Fibroblast of skin of back (primary cell): ENCODE results near the gene OSBPL8.
A peak's percentile ranks its signal among the peaks of the same experiment; 100 is the strongest.
"Not testable (repeated sequence)": the region's sequence is repeated elsewhere in the genome, so short reads cannot be mapped to it uniquely, and the experiment has no call there.

ENCODE experiments used
- DNase-seq: peaks from one replicate; pipeline ENCODE4 v3.0.0-alpha.2; 2013

The OSBPL8 gene

DNA sequence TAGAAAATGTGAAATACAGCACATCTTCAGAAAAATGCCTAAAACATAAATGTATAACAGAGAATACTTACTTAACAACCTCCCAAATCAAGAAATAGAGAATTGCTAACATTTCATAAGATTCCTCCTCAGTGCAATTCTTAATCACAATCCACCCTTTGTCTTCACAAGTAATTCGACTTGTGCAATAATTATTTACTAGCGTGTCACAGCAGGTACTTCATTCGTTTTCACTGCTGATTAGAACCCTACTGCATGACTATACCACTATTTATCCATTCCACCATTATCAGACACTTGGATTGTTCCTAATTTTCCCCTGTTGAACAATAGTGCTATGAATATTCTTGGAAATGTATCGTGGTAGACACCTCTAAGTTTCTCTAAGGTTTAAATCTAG is 146.4 kb downstream of the OSBPL8 start:
- DNase-seq: no peak

DNA sequence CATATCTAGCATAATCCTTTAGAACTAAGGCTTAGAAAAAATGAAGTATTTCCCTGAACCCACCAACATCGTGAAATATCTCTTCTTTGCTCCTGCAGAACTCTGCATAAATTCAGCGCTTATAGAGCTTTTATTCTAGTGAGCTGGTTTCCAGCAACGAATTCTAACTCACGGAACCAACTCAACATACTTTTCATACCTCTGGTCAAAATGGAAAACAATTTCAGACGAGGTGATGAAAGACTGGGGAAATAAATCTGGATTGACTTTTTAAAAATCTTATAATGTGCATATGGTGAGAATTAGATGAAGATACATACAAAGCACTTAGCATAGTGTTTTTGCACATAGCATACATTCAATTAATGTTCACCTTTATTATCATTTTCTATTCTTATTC is 148.8 kb downstream of the OSBPL8 start:
- peak; percentile 39 for DNase-seq

DNA sequence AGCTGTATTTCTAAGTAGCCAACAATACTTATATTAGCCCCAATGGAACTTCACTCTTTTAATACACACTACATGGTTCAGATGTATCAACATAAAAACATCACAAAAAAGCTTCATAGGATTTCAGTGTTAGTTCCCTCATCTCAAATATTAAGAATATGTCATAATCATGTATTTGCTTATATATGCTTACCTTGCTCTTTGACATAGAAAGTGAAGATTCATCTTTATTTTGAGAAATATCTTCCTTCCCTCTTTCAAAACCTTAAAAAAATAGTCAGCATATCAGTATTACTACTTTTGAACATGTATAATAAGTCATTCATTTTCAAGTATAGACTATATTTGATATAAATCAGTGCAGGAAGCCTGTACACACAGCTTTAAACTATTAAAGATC is 149.2 kb downstream of the OSBPL8 start:
- no peak for DNase-seq

GRCh38 chr12:76409074-76409473 is 150.5 kb downstream of the OSBPL8 start:
- no peak for DNase-seq

GRCh38 chr12:76407710-76408109 is 151.9 kb downstream of the OSBPL8 start:
- no peak for DNase-seq

DNA sequence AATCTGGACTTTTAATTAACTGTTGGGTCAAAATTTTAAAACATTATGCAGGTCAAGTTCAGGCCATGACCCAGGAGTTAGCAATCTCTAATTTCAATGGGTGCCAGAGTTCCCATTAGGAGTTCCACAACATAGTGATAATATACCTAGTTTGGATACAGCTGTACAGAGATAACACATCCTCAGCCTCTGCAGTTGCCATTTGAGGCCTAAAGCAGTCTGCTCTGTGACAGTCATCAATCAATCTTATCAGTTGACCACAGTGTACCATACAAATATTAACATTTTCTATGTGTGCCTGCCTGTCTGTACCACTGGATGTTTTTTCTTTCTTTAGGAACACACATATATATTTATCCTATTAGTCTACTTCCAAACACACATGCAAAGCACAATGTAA is 157.3 kb downstream of the OSBPL8 start:
- DNase-seq: no peak

DNA sequence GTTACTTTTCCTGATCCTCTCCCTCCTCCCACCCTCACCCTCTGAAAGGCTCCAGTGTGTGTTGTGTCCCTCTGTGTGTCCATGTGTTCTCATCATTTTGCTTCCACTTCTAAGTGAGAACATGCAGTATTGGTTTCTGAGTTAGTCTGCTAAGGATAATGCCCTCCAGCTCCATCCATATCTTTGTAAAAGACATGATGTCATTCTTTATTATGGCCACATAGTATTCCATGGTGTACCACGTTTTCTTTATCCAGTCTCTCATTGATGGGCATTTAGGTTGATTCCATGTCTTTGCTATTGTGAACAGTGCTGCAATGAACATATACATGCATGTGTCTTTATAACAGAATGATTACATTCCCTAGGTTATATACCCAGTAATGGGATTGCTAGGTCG is 159.4 kb downstream of the OSBPL8 start:
- DNase-seq: no peak

DNA sequence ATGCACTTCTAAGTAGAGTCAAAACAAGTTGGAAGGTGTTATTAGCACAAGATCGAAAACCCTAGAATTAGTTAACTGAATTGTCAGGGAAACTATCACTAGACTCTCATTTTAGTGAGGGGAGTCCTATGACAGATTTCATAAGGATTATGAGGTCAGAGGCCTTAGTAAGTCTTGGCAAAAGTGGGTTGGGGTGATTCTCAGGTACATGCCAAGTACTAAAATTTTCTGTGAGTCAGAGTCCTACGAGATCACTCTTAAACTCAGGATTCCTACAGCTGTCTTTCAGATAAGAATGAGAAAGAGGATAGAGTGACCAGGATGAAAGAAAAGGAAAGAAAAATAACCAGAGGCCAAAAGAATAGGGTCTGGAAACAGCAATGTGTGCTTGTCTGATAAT is 160.5 kb downstream of the OSBPL8 start:
- no peak for DNase-seq

- peak; percentile 2 for DNase-seq
Measured at GRCh38 chr12:76398106-76398505, 161.5 kb downstream of the OSBPL8 start.

GRCh38 chr12:76391461-76391860 is 168.1 kb downstream of the OSBPL8 start:
- DNase-seq: no peak

- DNase-seq: no peak
Measured at GRCh38 chr12:76387614-76388013, 172.0 kb downstream of the OSBPL8 start.

GRCh38 chr12:76384560-76384959 is 175.0 kb downstream of the OSBPL8 start:
- no peak for DNase-seq

DNA sequence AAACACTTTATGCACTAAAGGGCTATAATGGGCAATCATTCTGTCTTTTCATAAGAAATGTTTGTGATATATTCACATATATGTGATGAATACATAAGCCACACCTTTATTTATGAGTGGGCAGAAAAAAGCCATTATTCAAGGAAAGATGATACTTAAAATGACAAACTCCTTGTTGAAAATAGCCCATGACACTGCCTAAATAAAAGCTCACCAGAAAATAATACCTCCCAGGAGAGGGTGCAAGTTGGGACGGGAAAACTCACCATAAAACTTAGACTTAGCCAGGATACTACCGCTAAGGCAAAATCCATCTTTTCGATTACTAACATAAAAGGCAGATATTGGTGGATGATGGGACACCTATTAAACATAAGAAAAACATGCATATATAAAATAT is 175.6 kb downstream of the OSBPL8 start:
- no peak for DNase-seq

- DNase-seq: no peak
Measured at GRCh38 chr12:76379261-76379660, 180.3 kb downstream of the OSBPL8 start.

GRCh38 chr12:76376876-76377275 is 182.7 kb downstream of the OSBPL8 start:
- DNase-seq: not testable (repeated sequence)

DNA sequence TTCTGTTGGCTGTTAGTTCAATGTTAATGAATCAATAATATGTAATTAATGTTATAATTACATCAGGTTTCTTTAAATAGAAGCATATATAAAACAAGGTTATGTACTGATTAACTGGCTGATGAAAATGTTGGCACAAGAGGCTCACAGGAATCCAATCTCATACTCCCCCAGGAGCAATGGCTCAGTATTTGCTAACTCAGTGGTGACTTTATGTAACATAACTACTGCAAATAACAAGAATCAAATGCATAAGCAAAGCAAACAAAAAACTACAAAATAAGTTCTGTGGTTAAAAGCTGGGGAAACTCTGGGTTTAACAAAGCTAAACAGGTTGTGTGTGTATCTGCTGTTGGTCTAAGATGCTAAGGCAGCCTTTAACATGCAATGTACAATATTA is 183.6 kb downstream of the OSBPL8 start:
- no peak for DNase-seq

DNA sequence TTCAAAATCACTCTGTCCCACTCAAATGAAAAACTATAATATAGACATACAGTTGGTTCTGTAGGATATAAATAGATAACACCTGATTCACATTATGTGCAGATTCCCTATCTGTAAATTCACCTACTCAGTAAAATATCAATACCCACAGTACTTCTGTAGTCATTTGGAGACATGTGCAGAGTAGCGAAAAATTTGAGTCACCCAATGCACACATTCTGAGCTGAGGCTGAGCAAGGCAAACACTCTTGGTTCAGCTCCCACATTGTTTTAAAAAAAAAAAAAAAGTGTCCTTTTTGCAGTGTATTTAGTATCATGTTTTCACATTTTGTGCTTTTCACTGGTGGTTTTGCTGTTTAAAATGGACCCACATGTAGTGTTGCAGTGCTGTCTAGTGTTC is 184.1 kb downstream of the OSBPL8 start:
- peak; percentile 18 for DNase-seq

- DNase-seq: peak; percentile 52
Measured at GRCh38 chr12:76374386-76375020, 185.1 kb downstream of the OSBPL8 start.

DNA sequence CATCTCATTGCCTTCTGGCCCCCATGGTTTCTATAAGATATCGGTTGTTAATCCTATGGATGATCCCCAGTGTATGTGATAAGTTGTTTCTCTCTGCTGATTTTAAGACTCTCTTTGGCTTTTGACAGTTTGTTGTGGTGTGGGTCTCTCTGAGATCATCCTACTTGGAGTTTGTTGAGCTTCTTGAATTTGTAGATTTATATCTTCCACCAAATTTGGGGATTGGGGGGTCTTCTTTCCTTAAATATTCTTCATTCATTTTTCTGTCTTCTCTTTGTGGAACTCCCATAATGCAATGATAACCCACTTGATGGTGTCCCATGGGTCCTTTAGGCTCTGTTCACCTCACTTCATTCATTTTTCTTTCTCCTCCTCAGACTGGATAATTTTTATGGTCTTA is 191.3 kb downstream of the OSBPL8 start:
- DNase-seq: no peak

DNA sequence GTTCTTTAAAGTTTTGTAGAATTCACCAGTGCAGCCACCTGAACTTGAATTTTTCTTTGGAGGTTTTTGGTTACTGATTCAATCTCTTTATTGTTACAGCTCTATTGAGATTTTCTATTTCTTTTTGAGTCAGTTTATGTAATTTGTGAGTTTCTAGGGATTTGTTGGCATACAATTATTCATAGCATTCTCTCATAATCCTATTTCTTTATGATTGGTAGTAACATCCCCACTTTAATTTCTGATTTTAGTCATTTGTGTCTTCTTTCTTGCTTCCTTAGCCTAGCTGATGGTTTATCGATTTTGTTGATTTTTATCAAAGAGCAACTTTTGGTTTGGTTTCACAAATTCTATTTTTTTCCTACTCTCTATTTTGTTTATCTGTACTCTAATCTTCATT is 193.4 kb downstream of the OSBPL8 start:
- no peak for DNase-seq

DNA sequence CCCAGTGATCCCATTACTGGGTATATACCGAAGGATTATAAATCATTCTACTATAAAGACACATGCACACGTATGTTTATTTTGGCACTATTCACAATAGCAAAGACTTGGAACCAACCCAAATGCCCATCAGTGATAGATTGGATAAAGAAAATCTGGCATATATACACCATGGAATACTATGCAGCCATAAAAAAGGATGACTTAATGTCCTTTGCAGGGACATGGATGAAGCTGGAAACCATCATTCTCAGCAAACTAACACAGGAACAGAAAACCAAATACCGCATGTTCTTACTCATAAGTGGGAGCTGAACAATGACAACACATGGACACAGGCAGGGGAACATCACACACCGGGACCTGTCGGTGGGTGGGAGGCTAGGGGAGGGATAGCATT is 195.4 kb downstream of the OSBPL8 start:
- DNase-seq: not testable (repeated sequence)

DNA sequence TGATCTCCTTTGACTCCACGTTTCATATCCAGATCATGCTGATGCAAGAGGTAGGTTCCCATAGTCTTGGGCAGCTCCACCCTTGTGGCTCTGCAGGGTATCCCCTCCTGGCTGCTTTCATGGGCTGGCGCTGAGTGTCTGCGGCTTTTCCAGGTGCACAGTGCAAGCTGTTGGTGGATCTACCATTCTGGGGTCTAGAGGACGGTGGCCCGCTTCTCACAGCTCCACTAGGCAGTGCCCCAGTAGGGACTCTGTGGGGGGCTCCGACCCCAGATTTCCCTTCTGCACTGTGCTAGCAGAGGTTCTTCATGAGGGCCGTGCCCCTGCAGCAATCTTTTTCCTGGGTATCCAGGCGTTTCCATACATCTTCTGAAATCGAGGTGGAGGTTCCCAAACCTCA is 199.3 kb downstream of the OSBPL8 start:
- DNase-seq: no peak

DNA sequence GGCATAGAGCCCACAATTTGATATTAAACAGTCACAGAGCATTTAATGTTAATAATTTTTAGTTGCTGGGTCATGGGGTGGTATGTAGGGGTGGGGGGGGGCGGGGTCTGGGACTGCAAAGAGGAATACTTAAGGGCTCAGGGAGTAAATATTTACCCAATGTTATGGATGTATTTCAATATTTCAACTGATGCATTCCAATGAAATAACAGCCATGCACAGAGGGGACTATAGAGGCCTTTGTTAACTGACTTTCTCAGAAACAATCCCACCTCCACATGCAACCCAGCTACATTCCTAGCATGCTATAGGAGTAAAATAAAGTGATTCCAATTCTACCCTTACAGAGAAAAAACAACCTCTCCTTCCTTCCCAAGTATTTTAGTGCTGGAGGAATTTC is 203.5 kb downstream of the OSBPL8 start:
- no peak for DNase-seq

DNA sequence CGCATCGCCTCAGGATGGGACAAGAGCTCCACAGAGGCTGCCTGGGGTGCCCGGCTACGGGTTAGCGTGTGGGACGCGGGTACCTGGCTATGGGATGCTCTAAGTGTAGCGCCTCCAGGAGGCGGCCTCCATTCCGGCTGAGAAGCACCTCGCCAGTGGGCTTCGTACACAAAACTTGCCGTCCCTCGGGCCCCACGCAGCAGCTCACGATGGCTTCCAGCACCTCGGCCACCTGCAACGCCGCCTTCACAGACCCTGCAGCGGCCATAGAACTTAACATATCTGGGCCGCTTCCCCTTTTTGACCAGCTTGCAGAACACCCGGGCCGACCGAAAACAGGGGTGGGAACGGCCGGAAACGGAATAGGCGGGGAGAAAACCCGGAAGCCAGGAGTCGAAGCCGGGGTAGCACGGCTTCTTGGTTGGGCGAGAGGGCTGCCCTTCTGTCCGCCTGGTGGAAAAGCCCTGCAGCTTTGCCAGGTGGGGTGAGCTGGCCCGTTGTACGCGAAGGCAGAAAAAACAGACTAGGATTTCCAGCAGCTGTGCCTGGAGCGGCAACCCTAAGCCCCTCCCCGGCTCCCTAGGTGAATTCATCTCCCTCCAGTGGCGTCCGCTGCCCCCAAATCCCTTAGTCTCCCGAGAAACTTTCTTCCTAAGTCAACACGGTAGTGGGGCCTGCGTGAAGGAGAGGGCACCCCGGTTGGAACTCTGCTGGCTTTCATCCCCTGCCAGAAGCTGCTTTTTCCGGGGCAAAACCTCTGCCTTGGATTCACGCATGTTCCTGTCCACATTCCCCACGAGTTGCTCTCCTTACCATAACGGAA is 211.3 kb downstream of the OSBPL8 start, which contains the start of gene BBS10:
TSS of gene BBS10 (minus strand) at position 337 of the 823 bp plus-strand sequence. CDS start at position 280, 57 bp downstream.
- peak; percentile 94 for DNase-seq
